Measurements from ENCODE around the gene OR56B1.

OR56B1 gene

GRCh38 chr11:5738431-5738830 is 2.2 kb downstream of the OR56B1 start:
- Histone ChIP-seq H3K4me2 (ENCODE audit: low read length) (no peak overlapping the region), H3K27me3 (ENCODE audit: low read depth, low read length) (peaks cover 7% of the 10 kb centered on the region; the same call in 1 of the 2 replicates), H3K36me3 (replicated peaks; ENCODE audit: low read depth, low read length) (no peaks in the 10 kb centered on the region), H3K79me2 (ENCODE audit: low read length) (no peaks in the 10 kb centered on the region), H3K4me3 (ENCODE audit: low read length) (no peak overlapping the region), H3K9ac (ENCODE audit: low read length) (no peak overlapping the region), H3K4me1 (ENCODE audit: low read length) (no peaks in the 10 kb centered on the region), H4K20me1 (ENCODE audit: insufficient read depth, low read length) (no peaks in the 10 kb centered on the region), H2AFZ (ENCODE audit: low read depth, low read length) (no peak overlapping the region), H3K9me3 (ENCODE audit: insufficient read depth, low read length) (no peaks in the 10 kb centered on the region), H3K27ac (ENCODE audit: low read length) (no peak overlapping the region)
- TF ChIP-seq, protein P1, sequence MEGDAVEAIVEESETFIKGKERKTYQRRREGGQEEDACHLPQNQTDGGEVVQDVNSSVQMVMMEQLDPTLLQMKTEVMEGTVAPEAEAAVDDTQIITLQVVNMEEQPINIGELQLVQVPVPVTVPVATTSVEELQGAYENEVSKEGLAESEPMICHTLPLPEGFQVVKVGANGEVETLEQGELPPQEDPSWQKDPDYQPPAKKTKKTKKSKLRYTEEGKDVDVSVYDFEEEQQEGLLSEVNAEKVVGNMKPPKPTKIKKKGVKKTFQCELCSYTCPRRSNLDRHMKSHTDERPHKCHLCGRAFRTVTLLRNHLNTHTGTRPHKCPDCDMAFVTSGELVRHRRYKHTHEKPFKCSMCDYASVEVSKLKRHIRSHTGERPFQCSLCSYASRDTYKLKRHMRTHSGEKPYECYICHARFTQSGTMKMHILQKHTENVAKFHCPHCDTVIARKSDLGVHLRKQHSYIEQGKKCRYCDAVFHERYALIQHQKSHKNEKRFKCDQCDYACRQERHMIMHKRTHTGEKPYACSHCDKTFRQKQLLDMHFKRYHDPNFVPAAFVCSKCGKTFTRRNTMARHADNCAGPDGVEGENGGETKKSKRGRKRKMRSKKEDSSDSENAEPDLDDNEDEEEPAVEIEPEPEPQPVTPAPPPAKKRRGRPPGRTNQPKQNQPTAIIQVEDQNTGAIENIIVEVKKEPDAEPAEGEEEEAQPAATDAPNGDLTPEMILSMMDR (IDR thresholded peaks at IDR 0.05; ENCODE audit: low read depth, low read length), result no peak
- no peak for TF ChIP-seq EZH2phosphoT487 (IDR thresholded peaks at IDR 0.05; ENCODE audit: low read depth)

- Histone ChIP-seq H3K36me3 (replicated peaks; ENCODE audit: low read depth, low read length) (no peaks in the 10 kb centered on the region), H3K4me2 (ENCODE audit: low read length) (no peak overlapping the region)
These were observed 10.4 kb downstream of the OR56B1 start for GRCh38 chr11:5746614-5747013.

DNA sequence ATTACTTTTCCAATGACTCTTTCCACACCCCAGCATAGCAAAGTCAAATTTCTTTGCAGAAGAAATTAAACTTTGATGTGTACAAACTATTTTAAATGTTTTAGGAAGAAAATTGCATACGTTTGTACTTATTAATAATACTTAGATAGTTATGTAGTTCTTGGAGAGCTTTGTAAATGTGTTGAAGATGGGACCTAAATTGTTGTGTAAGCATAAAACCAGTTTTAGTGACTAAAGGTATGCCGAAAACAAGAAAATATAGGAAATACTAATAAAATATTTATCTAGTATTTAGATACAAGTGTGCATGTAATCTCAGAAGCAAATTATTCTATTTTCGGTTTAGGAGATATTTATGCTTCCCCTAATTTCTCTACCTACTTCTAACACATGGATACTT is 13.6 kb downstream of the OR56B1 start:
- Histone ChIP-seq H4K20me1 (ENCODE audit: insufficient read depth, low read length) (no peaks in the 10 kb centered on the region), H3K4me2 (ENCODE audit: low read length) (no peak overlapping the region), H3K4me1 (ENCODE audit: low read length) (no peaks in the 10 kb centered on the region), H3K4me3 (ENCODE audit: low read length) (no peak overlapping the region), H3K9ac (ENCODE audit: low read length) (no peak overlapping the region), H3K27ac (ENCODE audit: low read length) (no peak overlapping the region), H3K79me2 (ENCODE audit: low read length) (no peaks in the 10 kb centered on the region), H3K9me3 (ENCODE audit: insufficient read depth, low read length) (no peaks in the 10 kb centered on the region), H3K36me3 (replicated peaks; ENCODE audit: low read depth, low read length) (no peaks in the 10 kb centered on the region), H3K27me3 (ENCODE audit: low read depth, low read length) (no peaks in the 10 kb centered on the region), H2AFZ (ENCODE audit: low read depth, low read length) (no peak overlapping the region)
- TF ChIP-seq, protein P1 (IDR thresholded peaks at IDR 0.05; ENCODE audit: low read depth, low read length), result no peak
- TF ChIP-seq EZH2phosphoT487 (IDR thresholded peaks at IDR 0.05; ENCODE audit: low read depth), result no peak

More at GRCh38 chr11:5746614-5747013, 10.4 kb downstream of the OR56B1 start:
- H4K20me1 ChIP-seq (ENCODE audit: insufficient read depth, low read length), result no peaks in the 10 kb centered on the region
- H3K4me1 ChIP-seq (ENCODE audit: low read length), result no peaks in the 10 kb centered on the region
- H3K79me2 ChIP-seq (ENCODE audit: low read length), result no peaks in the 10 kb centered on the region
- H3K4me3 ChIP-seq (ENCODE audit: low read length), result no peak overlapping the region
- no peak overlapping the region for H3K9ac ChIP-seq (ENCODE audit: low read length)
- TF ChIP-seq, protein P1 (IDR thresholded peaks at IDR 0.05; ENCODE audit: low read depth, low read length), result no peak
- no peaks in the 10 kb centered on the region for H3K9me3 ChIP-seq (ENCODE audit: insufficient read depth, low read length)
- no peak overlapping the region for H2AFZ ChIP-seq (ENCODE audit: low read depth, low read length)
- H3K27me3 ChIP-seq (ENCODE audit: low read depth, low read length), result 0 out of 2 replicates have a peak, but pooled peaks cover 3% of the 10 kb centered on the region
- no peak overlapping the region for H3K27ac ChIP-seq (ENCODE audit: low read length)

DNA sequence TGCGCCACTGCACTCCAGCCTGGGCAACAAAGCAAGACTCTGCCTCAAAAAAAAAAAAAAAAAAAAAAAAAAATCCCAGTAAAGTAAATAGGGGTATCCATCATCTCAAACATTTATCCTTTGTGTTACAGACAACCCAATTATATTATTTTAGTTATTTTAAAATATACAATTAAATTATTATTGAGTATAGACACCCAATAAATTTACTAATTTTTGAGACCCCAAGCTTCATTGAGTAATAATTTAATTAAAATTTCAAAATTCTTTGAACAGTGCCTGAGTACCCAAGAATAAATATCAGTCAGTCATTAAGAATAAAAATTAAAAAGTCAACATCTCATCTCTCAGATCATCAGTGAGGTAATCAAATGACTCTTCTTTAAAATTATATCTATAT is 17.7 kb downstream of the OR56B1 start, which contains the start of gene OR52N4:
Gene OR52N4 (plus strand): TSS at position 301 of the 400 bp plus-strand sequence. CDS start 498 bp downstream, outside the sequence.
- H3K36me3 ChIP-seq (replicated peaks; ENCODE audit: low read depth, low read length), result no peaks in the 10 kb centered on the region
- H2AFZ ChIP-seq (ENCODE audit: low read depth, low read length), result no peak within 1 kb of the TSS
- no peak within 1 kb of the TSS for H3K27ac ChIP-seq (ENCODE audit: low read length)
- H3K9me3 ChIP-seq (ENCODE audit: insufficient read depth, low read length), result no peaks in the 10 kb centered on the region
- H3K79me2 ChIP-seq (ENCODE audit: low read length), result no peaks in the 10 kb centered on the region
- no peak within 1 kb of the TSS for H3K4me2 ChIP-seq (ENCODE audit: low read length)
- H3K4me3 ChIP-seq (ENCODE audit: low read length), result no peak within 1 kb of the TSS
- no peaks in the 10 kb centered on the region for H4K20me1 ChIP-seq (ENCODE audit: insufficient read depth, low read length)
- no peaks in the 10 kb centered on the region for H3K4me1 ChIP-seq (ENCODE audit: low read length)
- TF ChIP-seq, protein P1 (IDR thresholded peaks at IDR 0.05; ENCODE audit: low read depth, low read length), result no peak
- no peak for TF ChIP-seq EZH2phosphoT487 (IDR thresholded peaks at IDR 0.05; ENCODE audit: low read depth)
- no peaks in the 10 kb centered on the region for H3K27me3 ChIP-seq (ENCODE audit: low read depth, low read length)
- no peak within 1 kb of the TSS for H3K9ac ChIP-seq (ENCODE audit: low read length)
